ENCODE measurements around the gene ADM2.

The ADM2 gene

DNA sequence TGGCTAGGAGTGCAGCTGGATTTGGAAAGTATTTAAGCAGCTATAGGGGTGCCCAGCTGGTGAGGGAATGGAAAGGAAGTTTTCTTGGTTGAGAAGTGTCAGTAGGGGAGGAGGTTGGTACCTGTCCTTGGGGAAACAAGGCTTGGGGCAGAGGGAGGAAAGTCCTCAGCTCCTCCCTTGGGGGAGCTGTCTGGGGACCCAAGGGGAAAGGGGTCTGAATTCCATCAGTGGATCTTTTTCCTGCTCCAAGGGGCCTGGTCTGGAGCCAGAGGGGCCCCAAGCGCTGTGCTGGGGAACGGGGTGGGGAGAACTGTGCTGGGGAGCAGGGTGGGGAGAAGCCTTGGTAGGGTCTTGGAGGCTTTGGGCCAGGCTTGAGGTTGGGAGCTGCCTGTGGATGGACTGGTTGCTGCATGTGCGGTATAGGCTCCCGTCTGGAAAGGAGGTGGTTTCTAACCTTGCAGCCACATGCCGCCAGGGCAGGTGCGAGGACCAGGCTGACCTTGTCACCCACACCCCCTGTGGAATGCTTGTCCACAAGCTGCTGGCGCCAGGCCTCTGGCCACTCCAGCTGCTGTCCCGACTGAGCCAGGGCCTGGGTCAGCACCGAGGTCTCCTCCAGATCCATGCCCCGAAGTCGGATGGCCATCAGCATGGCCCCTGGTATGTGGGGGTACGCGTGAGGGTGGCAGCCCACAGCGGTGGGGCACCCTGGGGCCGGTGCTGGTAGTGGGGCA, 47.5 kb downstream of the ADM2 start:
- TF ChIP-seq, protein P1, sequence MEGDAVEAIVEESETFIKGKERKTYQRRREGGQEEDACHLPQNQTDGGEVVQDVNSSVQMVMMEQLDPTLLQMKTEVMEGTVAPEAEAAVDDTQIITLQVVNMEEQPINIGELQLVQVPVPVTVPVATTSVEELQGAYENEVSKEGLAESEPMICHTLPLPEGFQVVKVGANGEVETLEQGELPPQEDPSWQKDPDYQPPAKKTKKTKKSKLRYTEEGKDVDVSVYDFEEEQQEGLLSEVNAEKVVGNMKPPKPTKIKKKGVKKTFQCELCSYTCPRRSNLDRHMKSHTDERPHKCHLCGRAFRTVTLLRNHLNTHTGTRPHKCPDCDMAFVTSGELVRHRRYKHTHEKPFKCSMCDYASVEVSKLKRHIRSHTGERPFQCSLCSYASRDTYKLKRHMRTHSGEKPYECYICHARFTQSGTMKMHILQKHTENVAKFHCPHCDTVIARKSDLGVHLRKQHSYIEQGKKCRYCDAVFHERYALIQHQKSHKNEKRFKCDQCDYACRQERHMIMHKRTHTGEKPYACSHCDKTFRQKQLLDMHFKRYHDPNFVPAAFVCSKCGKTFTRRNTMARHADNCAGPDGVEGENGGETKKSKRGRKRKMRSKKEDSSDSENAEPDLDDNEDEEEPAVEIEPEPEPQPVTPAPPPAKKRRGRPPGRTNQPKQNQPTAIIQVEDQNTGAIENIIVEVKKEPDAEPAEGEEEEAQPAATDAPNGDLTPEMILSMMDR (IDR thresholded peaks at IDR 0.05; ENCODE audit: borderline replicate concordance, insufficient read depth, low read depth, low read length) = no peak
- H3K4me3 ChIP-seq (ENCODE audit: low read depth, low read length) = peak overlapping the region; percentile 82

DNA sequence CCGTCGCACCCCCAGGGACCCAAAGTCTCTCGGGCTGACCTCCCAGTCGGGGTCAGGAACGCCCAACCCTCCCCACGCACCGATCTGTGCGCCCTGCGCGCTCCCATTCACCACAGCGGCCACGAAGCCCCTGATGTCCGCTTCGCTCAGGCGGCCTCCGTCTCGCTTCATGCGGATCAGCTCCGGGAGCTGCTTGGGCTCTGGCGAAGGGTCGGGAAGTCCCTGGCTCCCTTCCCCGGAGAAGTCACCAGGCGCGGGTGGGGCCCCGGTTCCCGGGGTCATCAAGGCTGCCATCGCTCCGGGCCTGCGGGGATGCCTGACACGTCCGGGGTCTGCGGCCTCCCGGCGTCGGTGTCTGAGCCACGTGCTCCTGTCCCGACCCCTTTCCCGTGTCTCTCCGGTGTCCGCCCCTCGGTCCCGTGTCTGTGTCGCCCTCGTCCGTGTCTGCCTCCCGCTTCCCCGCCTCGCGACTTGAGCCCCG, 48.1 kb downstream of the ADM2 start:
- TF ChIP-seq, protein P1 (IDR thresholded peaks at IDR 0.05; ENCODE audit: borderline replicate concordance, insufficient read depth, low read depth, low read length) = no peak
- peak overlapping the region; percentile 82 for H3K4me3 ChIP-seq (ENCODE audit: low read depth, low read length)

DNA sequence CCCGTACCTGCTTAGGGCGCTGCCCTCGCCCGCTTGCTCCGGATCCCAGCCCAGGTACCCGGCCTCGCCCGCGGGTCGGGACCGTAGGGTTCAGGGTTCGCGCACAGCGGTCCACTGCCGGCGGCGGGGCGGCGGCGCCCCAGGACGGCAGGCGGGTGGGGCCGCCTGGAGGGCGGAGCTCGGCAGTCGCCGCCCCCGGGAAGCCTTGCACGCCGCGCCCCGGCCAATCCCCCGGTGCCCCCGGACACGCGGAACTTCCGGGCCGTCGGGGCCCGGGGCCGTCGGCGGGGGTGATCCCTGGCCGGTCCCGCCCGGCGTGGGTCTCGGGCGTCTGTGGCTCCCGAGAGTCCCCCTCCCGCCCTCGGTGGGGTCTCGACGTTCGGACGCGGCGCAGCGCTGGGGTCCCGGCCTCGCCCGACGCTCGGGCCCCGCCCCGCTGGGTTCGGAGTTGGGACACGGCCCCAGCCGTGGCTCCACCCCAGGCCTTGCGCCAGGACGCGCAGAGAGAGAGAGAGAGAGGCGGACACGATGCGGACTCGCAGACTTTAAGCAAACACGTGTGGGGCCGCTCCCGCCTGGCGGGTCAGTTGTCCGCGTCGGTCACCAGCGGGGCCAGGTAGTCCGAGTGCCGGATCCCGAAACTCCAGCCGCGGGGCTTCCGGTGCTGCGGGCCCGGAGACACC, 48.7 kb downstream of the ADM2 start, which contains the start of gene TYMP:
TYMP (minus strand) TSS at position 116 of the 683 bp plus-strand sequence. CDS start 303 bp downstream, outside the sequence.
- H3K4me3 ChIP-seq (ENCODE audit: low read depth, low read length) = peak within 1 kb of the TSS; percentile 82
- TF ChIP-seq, protein P1 (IDR thresholded peaks at IDR 0.05; ENCODE audit: borderline replicate concordance, insufficient read depth, low read depth, low read length) = no peak

- H3K4me3 ChIP-seq (ENCODE audit: low read depth, low read length) = peak overlapping the region; percentile 82
Measured at GRCh38 chr22:50530580-50530876, 49.2 kb downstream of the ADM2 start.

DNA sequence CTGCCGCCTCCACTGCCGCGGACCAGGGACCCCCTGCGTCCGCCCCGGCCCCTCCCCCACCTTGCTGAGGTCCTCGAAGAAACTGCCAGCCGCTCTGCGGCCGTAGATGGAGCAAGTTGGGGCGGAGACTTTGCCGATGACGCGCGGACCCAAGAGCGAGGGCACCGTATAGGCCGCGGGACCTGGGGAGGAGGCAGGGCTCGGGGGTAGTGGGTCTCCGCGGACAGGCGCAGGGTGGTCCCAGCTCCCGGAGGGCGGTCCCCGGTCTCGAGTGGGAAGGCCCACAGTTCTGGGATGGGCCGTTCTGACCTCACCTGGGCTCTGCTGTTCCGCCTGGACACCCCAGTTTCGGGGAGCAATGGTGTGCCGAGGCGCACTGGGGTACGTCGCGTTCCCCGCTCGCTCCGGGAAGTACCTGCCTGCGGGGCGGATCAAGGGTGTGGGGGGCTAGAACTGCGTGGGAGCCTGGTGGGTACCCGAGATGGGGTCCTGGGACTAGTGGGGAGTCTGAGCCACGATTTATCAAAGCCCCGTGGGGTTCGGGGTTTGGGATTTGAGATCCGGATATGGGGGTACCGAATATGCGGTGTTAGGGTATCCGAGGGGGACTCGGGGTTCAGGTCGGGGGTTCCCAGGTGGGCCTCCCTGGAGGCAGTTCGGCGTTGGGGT, 49.7 kb downstream of the ADM2 start:
- peak overlapping the region; percentile 82 for H3K4me3 ChIP-seq (ENCODE audit: low read depth, low read length)
- TF ChIP-seq, protein P1 (IDR thresholded peaks at IDR 0.05; ENCODE audit: borderline replicate concordance, insufficient read depth, low read depth, low read length) = no peak

More at GRCh38 chr22:50530580-50530876, 49.2 kb downstream of the ADM2 start:
- TF ChIP-seq, protein P1 (IDR thresholded peaks at IDR 0.05; ENCODE audit: borderline replicate concordance, insufficient read depth, low read depth, low read length) = no peak

DNA sequence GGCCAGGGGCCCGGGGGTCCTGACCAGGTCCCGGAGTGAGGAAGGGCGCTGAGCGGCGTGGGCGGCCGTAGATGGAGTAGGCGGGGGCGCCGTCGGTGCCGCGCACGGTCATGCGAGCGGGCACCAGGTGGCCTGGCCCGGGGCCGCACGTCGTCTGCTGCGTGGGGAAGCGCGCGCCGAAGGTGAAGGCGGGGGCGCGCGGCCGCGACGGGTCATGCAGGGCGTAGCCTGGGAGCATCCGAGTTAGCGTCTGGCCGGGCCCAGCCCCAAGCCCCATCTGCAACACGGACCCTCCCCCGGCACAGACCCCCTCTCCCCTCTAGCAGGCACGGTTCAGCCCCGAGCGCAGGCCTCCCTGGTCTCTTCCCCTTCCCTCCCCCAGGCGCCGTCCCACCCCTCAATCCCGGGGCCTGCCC, 50.2 kb downstream of the ADM2 start:
- TF ChIP-seq, protein P1 (IDR thresholded peaks at IDR 0.05; ENCODE audit: borderline replicate concordance, insufficient read depth, low read depth, low read length) = 0 out of 2 replicates have a peak, but pooled peaks have one; percentile 3
- H3K4me3 ChIP-seq (ENCODE audit: low read depth, low read length) = peak overlapping the region; percentile 82
